ENCODE data around the gene ZNF862.

DNA sequence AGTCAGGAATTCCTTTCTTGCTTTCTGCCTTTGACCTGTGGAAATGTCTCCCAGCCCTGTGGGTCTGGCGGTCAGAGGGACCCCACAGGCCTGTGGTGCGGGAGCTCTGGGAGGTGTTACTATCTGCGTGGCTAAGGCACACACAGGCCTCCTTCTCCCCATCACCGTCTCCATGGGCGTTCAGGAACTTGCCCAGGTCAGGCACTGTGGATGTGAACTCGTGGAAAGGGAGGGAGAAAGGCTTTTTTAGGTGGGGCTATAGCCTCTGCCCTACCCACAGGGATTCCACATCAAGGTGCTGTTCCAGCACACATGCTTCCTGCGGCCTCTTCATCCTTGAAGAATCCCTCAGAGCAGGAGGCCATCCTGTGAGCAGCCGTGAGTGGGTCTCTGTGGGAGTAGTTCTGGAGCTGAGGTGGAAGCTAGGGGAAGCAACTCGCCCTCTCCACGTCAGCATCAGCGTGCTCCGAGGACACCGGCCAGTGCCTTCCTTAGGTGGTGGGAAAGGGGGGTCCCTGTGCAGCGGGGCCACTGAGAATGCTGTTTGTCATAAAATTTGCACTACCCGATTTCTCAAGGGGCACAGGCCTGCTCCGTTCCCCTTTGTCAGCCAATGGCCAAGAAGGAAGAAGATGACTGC, 28.1 kb downstream of the ZNF862 start:
- TF ChIP-seq, protein P1, sequence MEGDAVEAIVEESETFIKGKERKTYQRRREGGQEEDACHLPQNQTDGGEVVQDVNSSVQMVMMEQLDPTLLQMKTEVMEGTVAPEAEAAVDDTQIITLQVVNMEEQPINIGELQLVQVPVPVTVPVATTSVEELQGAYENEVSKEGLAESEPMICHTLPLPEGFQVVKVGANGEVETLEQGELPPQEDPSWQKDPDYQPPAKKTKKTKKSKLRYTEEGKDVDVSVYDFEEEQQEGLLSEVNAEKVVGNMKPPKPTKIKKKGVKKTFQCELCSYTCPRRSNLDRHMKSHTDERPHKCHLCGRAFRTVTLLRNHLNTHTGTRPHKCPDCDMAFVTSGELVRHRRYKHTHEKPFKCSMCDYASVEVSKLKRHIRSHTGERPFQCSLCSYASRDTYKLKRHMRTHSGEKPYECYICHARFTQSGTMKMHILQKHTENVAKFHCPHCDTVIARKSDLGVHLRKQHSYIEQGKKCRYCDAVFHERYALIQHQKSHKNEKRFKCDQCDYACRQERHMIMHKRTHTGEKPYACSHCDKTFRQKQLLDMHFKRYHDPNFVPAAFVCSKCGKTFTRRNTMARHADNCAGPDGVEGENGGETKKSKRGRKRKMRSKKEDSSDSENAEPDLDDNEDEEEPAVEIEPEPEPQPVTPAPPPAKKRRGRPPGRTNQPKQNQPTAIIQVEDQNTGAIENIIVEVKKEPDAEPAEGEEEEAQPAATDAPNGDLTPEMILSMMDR (IDR thresholded peaks at IDR 0.05 in 4 of 5, conservative IDR thresholded peaks at IDR 0.05 in 1 of 5): no peak
- no peak for TF ChIP-seq POLR2A (IDR thresholded peaks at IDR 0.05)
